HL-60 (cell line): ENCODE measurements around the gene TBCC.

ENCODE experiments used
- DNase-seq, 2 experiments: peaks; one replicate each; pipeline ENCODE4 v3.0.0-alpha.2; 2010 to 2020; ENCODE audit warnings: low read depth in 1 of 2, low spot score in 1 of 2
- H3K27ac ChIP-seq: fragments of 250-450 bp; sonication (Bioruptor Pico); replicated peaks from 2 replicates; pipeline ENCODE4 v1.5.1; 2020; ENCODE audit warnings: mild to moderate bottlenecking, moderate library complexity
- H3K27me3 ChIP-seq: fragments of 250-450 bp; sonication (Bioruptor Pico); 2 replicates; pipeline ENCODE4 v1.5.1; 2021; ENCODE audit warnings: mild to moderate bottlenecking, moderate library complexity; ENCODE audit not compliant: insufficient read depth, poor library complexity, severe bottlenecking
- H3K4me3 ChIP-seq: replicated peaks from 2 replicates; pipeline ENCODE4 v1.5.1; 2011; ENCODE audit warnings: mild to moderate bottlenecking, control low read depth, low read length; ENCODE audit not compliant: insufficient read depth
- GABPA ChIP-seq: IDR thresholded peaks from 2 replicates; pipeline ENCODE4 v1.6.1; 2012; ENCODE audit warnings: low read depth
- POLR2AphosphoS5 ChIP-seq: IDR thresholded peaks from 2 replicates; pipeline ENCODE4 v1.6.1; 2012; ENCODE audit warnings: low read depth
- SPI1 ChIP-seq: IDR thresholded peaks from 2 replicates; pipeline ENCODE4 v1.6.1; 2012; ENCODE audit warnings: low read depth, mild to moderate bottlenecking, borderline replicate concordance
- TF ChIP-seq, protein P1 (sequence below): IDR thresholded peaks from one replicate; pipeline ENCODE4 v1.5.1; 2011; ENCODE audit warnings: low read length, control low read depth, inconsistent platforms; ENCODE audit not compliant: insufficient read depth
- TF ChIP-seq, protein P2 (sequence below): IDR thresholded peaks from 2 replicates; pipeline ENCODE4 v1.6.1; 2012; ENCODE audit warnings: low read depth; ENCODE audit not compliant: insufficient replicate concordance

The TBCC gene

DNA sequence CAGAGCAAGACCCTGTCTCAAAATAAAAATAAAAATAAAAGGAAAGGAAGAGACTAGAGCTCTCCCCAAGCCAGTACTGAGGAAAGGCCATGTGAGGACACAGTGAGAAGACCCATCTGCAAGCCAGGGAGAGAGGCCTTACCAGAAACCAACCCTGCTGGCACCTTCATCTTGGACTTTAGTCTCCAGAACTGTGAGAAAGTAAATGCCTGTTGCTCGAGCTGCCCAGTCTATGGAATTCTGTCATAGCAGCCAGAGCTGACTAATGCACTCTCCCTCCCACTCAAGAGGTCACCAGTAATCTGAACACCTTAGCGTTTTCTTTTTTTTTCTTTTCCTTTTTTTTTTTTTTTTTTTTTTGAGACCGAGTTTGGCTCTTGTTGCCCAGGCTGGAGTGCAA, 16.2 kb downstream of the TBCC start:
- no peak for DNase-seq
- no peak overlapping the region for H3K4me3 ChIP-seq
- no peaks in the 10 kb centered on the region for H3K27me3 ChIP-seq
- H3K27ac ChIP-seq: no peak overlapping the region
- TF ChIP-seq GABPA (no peak), SPI1 (no peak), POLR2AphosphoS5 (no peak)
- TF ChIP-seq, protein P1, sequence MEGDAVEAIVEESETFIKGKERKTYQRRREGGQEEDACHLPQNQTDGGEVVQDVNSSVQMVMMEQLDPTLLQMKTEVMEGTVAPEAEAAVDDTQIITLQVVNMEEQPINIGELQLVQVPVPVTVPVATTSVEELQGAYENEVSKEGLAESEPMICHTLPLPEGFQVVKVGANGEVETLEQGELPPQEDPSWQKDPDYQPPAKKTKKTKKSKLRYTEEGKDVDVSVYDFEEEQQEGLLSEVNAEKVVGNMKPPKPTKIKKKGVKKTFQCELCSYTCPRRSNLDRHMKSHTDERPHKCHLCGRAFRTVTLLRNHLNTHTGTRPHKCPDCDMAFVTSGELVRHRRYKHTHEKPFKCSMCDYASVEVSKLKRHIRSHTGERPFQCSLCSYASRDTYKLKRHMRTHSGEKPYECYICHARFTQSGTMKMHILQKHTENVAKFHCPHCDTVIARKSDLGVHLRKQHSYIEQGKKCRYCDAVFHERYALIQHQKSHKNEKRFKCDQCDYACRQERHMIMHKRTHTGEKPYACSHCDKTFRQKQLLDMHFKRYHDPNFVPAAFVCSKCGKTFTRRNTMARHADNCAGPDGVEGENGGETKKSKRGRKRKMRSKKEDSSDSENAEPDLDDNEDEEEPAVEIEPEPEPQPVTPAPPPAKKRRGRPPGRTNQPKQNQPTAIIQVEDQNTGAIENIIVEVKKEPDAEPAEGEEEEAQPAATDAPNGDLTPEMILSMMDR: no peak
- TF ChIP-seq, protein P2, sequence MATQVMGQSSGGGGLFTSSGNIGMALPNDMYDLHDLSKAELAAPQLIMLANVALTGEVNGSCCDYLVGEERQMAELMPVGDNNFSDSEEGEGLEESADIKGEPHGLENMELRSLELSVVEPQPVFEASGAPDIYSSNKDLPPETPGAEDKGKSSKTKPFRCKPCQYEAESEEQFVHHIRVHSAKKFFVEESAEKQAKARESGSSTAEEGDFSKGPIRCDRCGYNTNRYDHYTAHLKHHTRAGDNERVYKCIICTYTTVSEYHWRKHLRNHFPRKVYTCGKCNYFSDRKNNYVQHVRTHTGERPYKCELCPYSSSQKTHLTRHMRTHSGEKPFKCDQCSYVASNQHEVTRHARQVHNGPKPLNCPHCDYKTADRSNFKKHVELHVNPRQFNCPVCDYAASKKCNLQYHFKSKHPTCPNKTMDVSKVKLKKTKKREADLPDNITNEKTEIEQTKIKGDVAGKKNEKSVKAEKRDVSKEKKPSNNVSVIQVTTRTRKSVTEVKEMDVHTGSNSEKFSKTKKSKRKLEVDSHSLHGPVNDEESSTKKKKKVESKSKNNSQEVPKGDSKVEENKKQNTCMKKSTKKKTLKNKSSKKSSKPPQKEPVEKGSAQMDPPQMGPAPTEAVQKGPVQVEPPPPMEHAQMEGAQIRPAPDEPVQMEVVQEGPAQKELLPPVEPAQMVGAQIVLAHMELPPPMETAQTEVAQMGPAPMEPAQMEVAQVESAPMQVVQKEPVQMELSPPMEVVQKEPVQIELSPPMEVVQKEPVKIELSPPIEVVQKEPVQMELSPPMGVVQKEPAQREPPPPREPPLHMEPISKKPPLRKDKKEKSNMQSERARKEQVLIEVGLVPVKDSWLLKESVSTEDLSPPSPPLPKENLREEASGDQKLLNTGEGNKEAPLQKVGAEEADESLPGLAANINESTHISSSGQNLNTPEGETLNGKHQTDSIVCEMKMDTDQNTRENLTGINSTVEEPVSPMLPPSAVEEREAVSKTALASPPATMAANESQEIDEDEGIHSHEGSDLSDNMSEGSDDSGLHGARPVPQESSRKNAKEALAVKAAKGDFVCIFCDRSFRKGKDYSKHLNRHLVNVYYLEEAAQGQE: no peak

DNA sequence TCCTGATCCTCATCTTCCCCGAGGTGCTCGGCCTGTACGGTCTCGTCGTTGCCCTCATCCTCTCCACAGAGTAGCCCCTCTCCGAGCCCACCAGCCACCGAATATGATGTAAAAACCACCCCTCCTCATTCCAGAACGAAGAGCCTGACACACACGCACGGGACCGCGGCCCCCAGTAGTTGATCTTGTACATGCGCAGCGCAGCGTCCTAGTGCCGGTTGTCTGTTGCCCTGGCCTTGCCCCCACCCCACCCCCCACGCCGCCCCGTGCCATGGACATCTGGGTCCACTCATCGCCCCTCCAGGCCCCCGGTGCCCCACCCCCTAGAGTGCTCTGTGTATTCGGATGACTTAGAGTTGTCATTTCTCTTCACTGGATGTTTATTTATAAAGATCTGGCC, 18.3 kb downstream of the TBCC start:
- no peak for DNase-seq
- no peak overlapping the region for H3K4me3 ChIP-seq

DNA sequence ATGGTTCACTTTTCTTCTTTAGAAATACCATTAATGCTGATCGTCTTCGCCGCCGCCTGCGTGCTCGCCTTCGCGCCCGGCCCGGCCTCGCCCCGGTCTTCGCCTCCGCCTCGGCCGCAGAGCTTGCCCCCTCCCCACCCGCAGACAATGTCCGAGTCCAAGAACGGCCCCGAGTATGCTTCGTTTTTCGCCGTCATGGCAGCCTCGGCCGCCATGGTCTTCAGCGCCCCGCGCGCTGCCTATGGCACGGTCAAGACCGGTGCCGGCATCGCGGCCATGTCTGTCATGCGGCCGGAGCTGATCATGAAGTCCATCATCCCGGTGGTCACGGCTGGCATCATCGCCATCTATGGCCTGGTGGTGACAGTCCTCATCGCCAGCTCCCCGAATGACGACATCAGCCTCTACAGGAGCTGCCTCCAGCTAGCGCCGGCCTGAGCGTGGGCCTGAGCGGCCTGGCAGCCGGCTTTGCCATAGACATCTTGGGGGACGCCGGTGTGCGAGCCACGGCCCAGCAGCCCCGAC, 18.8 kb downstream of the TBCC start:
- Histone ChIP-seq H3K4me3 (no peak overlapping the region), H3K27ac (no peak overlapping the region; the same call in 1 of the 2 replicates), H3K27me3 (no peaks in the 10 kb centered on the region)
- DNase-seq: no peak
- TF ChIP-seq, protein P2: no peak
- TF ChIP-seq, protein P1: no peak
- TF ChIP-seq SPI1: no peak
- no peak for TF ChIP-seq POLR2AphosphoS5
- TF ChIP-seq GABPA: no peak

More for the DNA sequence above, 18.3 kb downstream of the TBCC start:
- TF ChIP-seq, protein P1: no peak
- TF ChIP-seq SPI1 (no peak), POLR2AphosphoS5 (no peak), GABPA (no peak)
- TF ChIP-seq, protein P2: no peak
- Histone ChIP-seq H3K27ac (no peak overlapping the region), H3K27me3 (no peaks in the 10 kb centered on the region)
